ENCODE results near the gene SHC3.

Gene SHC3

GRCh38 chr9:88975966-88976889 is 202.4 kb downstream of the SHC3 start:
- TF ChIP-seq, protein P1, sequence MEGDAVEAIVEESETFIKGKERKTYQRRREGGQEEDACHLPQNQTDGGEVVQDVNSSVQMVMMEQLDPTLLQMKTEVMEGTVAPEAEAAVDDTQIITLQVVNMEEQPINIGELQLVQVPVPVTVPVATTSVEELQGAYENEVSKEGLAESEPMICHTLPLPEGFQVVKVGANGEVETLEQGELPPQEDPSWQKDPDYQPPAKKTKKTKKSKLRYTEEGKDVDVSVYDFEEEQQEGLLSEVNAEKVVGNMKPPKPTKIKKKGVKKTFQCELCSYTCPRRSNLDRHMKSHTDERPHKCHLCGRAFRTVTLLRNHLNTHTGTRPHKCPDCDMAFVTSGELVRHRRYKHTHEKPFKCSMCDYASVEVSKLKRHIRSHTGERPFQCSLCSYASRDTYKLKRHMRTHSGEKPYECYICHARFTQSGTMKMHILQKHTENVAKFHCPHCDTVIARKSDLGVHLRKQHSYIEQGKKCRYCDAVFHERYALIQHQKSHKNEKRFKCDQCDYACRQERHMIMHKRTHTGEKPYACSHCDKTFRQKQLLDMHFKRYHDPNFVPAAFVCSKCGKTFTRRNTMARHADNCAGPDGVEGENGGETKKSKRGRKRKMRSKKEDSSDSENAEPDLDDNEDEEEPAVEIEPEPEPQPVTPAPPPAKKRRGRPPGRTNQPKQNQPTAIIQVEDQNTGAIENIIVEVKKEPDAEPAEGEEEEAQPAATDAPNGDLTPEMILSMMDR (IDR thresholded peaks at IDR 0.05; ENCODE audit: borderline replicate concordance, insufficient read depth, low read depth, low read length), result no peak
- H3K4me3 ChIP-seq (ENCODE audit: low read depth, low read length), result no peak overlapping the region

DNA sequence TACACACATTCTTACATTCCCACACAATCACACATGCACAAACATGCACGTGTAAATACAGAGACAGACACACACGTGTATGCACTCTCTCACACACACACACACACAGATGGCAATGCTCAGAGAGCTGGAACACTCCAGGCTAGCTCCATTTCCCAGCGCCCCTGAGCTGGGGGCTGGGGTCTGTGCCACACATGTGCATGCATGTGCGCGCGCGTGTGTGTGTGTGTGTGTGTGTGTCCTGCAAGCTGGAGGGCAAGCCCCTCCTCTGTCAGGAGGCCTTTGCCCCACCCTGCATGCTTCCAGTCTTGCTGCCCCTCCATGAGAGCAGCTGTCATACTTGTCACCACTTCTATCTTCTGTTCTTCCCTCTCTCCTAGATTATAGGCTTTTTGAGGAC is 204.0 kb downstream of the SHC3 start:
- TF ChIP-seq, protein P1 (IDR thresholded peaks at IDR 0.05; ENCODE audit: borderline replicate concordance, insufficient read depth, low read depth, low read length), result no peak

DNA sequence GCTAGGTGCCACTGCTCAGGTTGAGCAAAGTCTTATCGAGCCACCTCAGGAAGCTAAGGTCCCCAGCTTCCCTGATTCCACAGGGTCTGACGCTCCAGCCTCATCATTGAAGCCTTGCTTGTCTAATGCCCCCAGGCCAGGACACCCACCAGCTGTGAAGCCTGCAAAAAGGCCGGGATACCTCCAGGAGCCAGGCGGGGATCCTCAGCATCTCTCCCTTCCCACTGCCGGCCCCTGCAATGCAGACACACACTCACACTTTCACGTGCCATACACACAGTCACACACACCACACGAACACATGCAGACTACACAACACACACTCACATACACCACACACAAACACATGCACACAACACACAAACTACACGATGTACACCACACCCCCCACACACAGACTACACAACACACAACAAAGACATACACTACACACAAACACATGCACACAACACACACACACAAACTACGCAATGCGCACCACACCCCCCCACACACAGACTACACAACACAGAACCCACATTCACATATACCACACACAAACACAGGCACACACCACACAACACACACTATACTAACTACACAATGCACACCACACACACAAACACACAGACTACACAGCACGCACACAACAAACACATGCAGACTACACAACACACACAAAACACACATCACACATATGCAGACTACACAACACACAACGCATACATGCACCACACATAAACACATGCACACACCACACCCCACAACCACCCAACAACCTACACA is 205.2 kb downstream of the SHC3 start:
- no peak overlapping the region for H3K4me3 ChIP-seq (ENCODE audit: low read depth, low read length)
- TF ChIP-seq, protein P1 (IDR thresholded peaks at IDR 0.05; ENCODE audit: borderline replicate concordance, insufficient read depth, low read depth, low read length), result no peak

More for the DNA sequence above, 204.0 kb downstream of the SHC3 start:
- no peak overlapping the region for H3K4me3 ChIP-seq (ENCODE audit: low read depth, low read length)

DNA sequence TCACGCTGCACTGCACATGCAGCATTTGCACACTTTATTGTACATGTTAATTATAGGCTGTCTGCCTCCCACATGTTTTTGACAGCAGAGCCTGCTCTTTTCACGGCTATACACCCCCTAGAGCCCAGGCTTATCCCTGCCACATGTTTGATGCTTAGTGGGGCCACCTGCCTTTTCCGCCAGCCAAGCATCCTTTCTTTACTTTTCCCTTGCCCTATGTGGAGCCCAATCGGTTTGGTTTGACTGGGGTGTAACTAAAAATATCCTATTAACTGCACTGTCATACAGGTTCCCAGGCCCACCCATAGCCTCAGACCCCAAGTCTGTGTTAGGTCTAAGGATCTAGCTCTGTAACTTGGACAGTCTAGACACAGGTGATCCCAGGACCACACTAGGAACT is 206.2 kb downstream of the SHC3 start:
- TF ChIP-seq, protein P1 (IDR thresholded peaks at IDR 0.05; ENCODE audit: borderline replicate concordance, insufficient read depth, low read depth, low read length), result no peak
- H3K4me3 ChIP-seq (ENCODE audit: low read depth, low read length), result no peak overlapping the region

- TF ChIP-seq, protein P1 (IDR thresholded peaks at IDR 0.05; ENCODE audit: borderline replicate concordance, insufficient read depth, low read depth, low read length), result no peak
- H3K4me3 ChIP-seq (ENCODE audit: low read depth, low read length), result no peak overlapping the region
Measured at GRCh38 chr9:88971131-88971960, 207.3 kb downstream of the SHC3 start.

GRCh38 chr9:88969646-88970373 is 208.8 kb downstream of the SHC3 start:
- no peak overlapping the region for H3K4me3 ChIP-seq (ENCODE audit: low read depth, low read length)
- TF ChIP-seq, protein P1 (IDR thresholded peaks at IDR 0.05; ENCODE audit: borderline replicate concordance, insufficient read depth, low read depth, low read length), result no peak
